Mammary epithelial cell (primary cell): ENCODE measurements around the gene SLC25A14.

Experiments
- EZH2 ChIP-seq: IDR thresholded peaks from 2 replicates; pipeline ENCODE4 v1.6.1; 2012; ENCODE audit warnings: low read length, inconsistent platforms, borderline replicate concordance
- TF ChIP-seq, protein P1 (sequence below), 2 donors: IDR thresholded peaks in 1 of 2; conservative IDR thresholded peaks in 1 of 2; 2 replicates each; pipeline ENCODE4 v1.5.1; 2011 to 2012; ENCODE audit warnings: inconsistent platforms in 2 of 2, low read length in 2 of 2, mild to moderate bottlenecking in 2 of 2, control low read depth in 1 of 2, low read depth in 1 of 2; ENCODE audit not compliant: insufficient read depth in 1 of 2; ENCODE audit errors: extremely low read depth in 1 of 2

DNA sequence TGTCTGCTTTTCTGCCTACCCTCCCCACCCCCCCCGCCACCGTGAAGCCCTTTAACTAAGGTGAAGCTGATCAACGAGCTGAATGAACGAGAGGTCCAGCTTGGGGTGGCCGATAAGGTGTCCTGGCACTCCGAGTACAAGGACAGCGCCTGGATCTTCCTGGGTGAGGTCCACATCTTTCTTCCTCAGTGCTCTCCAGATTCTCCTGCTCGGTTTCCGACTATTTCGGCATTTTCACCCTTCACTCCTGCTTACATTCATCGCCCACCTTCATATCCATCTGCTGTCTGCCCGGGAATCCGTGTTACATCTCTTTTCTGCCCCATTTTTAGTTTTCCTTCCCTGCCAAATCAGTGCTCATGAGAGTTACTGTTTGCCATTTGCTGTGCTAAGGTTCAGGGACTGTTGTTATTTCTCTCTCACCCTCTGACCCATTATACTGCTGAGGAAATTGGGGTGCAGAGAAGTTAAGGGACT is 62.5 kb downstream of the SLC25A14 start:
- TF ChIP-seq, protein P1, sequence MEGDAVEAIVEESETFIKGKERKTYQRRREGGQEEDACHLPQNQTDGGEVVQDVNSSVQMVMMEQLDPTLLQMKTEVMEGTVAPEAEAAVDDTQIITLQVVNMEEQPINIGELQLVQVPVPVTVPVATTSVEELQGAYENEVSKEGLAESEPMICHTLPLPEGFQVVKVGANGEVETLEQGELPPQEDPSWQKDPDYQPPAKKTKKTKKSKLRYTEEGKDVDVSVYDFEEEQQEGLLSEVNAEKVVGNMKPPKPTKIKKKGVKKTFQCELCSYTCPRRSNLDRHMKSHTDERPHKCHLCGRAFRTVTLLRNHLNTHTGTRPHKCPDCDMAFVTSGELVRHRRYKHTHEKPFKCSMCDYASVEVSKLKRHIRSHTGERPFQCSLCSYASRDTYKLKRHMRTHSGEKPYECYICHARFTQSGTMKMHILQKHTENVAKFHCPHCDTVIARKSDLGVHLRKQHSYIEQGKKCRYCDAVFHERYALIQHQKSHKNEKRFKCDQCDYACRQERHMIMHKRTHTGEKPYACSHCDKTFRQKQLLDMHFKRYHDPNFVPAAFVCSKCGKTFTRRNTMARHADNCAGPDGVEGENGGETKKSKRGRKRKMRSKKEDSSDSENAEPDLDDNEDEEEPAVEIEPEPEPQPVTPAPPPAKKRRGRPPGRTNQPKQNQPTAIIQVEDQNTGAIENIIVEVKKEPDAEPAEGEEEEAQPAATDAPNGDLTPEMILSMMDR (conservative IDR thresholded peaks at IDR 0.05 in 1 of 2, IDR thresholded peaks at IDR 0.05 in 1 of 2; ENCODE audit: extremely low read depth in 1 of 2, insufficient read depth in 1 of 2, low read depth in 1 of 2, low read length in 2 of 2), result no peak
- no peak for TF ChIP-seq EZH2
